AG20443 (cell line): ENCODE measurements around the gene NEFH.
"Not testable (repeated sequence)": the region's sequence is repeated elsewhere in the genome, so short reads cannot be mapped to it uniquely, and the experiment has no call there.

ENCODE experiments used
- DNase-seq: peaks from one replicate; pipeline ENCODE4 v3.0.0; 2012; ENCODE audit warnings: low spot score, mixed read lengths

NEFH gene

GRCh38 chr22:29464581-29464980 lies 15.4 kb upstream of the NEFH start:
- no peak for DNase-seq

- DNase-seq, result no peak
These were observed 10.3 kb upstream of the NEFH start for GRCh38 chr22:29469755-29470154.

DNA sequence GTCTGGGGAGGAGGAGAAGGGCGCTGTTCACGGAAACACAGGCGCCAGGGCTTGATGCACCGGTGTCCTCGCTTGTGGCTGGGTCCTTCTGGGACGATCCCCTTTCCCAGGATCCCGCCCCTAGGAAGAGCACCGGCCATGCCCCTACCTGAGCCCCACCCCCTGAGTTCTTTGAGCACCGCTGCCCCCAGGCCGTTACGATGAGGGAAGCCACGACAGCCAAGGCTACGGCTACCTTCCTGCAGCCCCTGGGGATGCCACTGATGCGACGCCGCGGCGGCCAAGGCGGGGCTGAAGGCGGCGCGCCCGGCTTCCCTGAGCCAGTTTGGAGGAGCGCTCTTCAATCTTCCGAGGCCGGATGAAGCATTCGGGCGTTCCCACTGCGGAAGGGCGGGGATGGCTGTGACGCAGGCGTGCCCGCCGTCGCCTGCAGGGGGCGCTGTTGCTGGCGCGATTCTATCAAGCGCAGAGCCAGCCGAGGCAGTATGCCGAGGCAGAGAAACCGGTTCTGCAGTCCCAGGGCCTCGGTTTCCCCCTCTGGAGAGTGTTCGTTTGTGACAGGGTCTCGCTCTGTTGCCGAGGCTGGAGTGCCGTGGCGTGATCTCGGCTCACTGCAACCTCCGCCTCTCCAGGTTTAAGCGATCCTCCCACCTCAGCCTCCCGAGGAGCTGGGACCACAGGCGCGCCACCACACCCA lies 9.7 kb upstream of the NEFH start:
- DNase-seq, result peak; percentile 91

- no peak for DNase-seq
These were observed 7.0 kb upstream of the NEFH start for GRCh38 chr22:29473001-29473400.

DNA sequence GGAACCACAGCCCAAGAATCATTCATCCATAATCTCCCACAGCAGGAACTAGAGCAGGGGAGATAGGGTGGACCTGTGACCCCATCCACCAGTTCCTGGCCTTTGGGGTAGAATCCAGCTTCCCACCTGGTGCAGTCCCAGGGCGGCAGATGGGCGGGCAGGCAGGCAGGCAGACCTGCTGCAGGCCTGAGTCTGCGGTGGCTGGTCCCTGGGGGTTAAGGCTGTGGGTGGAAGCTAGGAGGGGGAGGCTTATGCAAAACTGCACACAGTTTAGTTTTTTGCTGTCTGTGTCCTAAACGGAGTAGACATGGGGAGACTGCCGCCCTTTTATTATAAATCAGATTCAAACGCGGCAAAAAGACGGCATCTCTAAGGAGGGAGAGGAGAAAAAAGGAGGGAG lies 4.5 kb upstream of the NEFH start:
- DNase-seq, result no peak

GRCh38 chr22:29476116-29476515 lies 3.9 kb upstream of the NEFH start:
- no peak for DNase-seq

DNA sequence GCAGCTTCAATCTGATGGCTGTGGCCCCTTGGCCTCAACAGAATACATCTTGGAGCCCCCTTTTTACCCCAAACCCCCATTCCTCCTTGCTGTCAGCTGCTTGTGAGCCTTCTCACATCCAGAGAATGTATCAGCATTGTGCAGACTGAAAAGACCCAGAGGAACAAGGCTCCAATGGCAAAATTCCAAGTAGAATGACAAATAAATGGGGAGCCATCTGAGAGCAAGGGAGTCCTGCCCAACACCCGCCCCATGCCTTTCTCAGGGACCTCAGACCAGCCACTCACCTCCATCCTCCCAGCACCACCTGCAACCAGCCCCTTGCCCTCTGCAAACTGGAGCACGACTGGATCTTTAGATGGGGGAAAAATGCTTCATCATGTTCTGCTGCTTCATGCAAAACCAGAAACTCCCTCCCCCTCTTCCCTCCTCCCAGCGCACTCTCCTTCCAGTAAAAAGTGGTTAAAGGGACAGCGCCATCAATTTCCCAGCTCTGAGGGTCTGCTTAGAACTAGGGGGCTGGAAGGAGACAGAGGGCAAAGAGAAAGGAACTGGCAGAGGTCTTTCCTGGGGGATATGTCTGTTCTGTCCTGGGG lies 2.2 kb upstream of the NEFH start:
- no peak for DNase-seq

- DNase-seq, result peak; percentile 63
These were observed 1.4 kb upstream of the NEFH start for GRCh38 chr22:29478326-29479276.

DNA sequence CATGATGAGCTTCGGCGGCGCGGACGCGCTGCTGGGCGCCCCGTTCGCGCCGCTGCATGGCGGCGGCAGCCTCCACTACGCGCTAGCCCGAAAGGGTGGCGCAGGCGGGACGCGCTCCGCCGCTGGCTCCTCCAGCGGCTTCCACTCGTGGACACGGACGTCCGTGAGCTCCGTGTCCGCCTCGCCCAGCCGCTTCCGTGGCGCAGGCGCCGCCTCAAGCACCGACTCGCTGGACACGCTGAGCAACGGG lies 169 bp downstream of the NEFH start:
- no peak for DNase-seq

GRCh38 chr22:29480512-29481264 lies 670 bp downstream of the NEFH start:
- peak; percentile 56 for DNase-seq

DNA sequence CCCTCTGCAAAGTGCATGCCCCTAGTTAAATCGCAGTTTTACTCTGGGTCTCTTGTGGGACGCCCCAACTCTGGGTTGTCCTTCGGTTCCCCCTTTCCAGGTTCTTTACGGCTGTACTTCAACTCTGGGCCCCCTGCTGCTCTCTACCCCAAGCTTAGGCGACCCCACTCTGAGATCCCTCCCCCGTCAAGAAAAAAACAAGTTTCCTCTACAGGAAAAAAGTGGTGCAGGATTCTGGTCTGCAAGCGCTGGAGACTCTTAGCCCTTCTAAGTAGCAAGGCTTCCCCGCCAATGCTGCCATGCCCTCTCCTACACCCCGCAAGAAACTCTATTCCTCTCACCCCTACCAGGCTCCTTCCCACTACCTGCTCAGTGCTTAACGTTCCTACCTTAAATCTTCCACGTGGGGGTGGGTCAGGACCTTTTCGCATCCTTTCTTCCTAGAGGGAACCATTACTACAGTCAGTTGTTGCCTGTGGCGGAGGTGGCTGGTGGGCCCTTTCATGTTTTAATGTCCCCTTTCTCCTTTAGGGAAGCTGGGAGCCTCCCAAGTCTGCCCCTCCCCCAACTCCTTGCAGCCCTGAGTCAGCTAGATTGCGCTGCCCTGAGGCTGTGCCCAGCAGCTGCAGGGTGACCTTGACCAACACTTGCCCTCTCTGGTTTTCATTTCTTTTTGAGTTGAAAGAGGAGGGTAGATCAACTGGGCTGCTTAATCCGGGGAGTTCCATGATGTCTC lies 1.4 kb downstream of the NEFH start:
- DNase-seq, result no peak

DNA sequence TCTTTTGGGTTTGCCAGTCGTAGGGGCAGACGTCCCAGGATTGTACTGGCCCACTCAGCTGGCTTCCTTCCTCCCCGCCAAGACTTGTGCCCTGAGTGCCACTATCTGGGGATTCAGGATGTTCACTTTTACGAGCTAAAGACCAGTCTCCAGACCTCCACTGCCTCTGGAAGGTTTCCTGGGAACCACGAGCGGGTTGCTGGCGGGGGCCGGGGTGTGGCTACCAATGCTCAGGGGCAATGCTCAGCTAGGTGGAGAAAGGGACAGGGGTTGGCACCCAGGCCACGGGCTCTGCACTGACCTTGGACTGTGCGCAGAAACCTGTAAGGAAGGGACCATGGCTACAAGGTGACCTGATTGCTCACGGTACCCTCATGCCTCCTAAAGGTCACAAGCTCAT lies 2.2 kb downstream of the NEFH start:
- no peak for DNase-seq

- no peak for DNase-seq
These were observed 2.7 kb downstream of the NEFH start for GRCh38 chr22:29482726-29483125.

- no peak for DNase-seq
These were observed 3.2 kb downstream of the NEFH start for GRCh38 chr22:29483254-29483653.

GRCh38 chr22:29484642-29485041 lies 4.6 kb downstream of the NEFH start:
- DNase-seq, result no peak

DNA sequence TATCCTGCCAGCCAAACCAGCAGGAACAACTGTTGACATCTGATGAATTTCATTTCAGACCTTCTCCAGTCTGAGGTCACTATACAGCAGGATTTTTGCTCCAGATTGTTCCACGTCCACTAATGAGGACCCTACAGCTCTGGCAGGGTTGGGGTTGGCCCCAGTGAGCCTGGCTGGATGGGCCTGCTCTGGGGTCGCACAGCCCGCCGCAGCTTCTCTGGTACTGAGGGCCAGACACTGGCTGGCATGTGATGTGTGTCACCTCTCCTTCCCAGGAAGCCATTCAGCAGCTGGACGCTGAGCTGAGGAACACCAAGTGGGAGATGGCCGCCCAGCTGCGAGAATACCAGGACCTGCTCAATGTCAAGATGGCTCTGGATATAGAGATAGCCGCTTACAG lies 5.4 kb downstream of the NEFH start:
- no peak for DNase-seq

DNA sequence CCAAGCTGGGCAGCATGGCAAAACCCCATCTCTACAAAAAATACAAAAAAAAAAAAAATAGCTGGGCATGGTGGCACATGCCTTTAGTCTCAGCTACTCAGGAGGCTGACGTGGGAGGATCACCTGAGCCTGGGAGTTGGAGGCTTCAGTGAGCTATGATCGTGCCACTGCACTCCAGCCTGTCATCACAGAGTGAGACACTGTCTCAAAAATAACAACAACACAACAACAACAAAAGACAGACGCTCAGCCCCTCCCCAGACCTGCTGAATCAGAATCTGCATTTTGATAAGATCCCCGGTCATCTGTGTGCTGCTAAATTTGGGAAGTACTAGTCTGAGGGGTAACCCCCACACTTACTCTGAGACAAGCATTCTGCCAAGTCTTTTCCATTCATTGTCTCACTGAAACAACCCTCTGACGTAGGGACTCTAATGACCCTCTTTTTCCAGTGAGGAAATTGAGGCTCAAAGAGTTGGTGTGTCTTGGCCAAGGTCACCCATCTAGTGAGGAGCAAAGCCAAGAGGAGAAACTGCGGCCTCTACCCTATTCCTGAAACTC lies 7.5 kb downstream of the NEFH start:
- no peak for DNase-seq

DNA sequence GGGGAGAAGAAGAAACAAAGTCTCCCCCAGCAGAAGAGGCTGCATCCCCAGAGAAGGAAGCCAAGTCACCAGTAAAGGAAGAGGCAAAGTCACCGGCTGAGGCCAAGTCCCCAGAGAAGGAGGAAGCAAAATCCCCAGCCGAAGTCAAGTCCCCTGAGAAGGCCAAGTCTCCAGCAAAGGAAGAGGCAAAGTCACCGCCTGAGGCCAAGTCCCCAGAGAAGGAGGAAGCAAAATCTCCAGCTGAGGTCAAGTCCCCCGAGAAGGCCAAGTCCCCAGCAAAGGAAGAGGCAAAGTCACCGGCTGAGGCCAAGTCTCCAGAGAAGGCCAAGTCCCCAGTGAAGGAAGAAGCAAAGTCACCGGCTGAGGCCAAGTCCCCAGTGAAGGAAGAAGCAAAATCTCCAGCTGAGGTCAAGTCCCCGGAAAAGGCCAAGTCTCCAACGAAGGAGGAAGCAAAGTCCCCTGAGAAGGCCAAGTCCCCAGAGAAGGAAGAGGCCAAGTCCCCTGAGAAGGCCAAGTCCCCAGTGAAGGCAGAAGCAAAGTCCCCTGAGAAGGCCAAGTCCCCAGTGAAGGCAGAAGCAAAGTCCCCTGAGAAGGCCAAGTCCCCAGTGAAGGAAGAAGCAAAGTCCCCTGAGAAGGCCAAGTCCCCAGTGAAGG lies 9.2 kb downstream of the NEFH start:
- DNase-seq, result not testable (repeated sequence)

GRCh38 chr22:29491012-29491411 lies 11.0 kb downstream of the NEFH start:
- no peak for DNase-seq

DNA sequence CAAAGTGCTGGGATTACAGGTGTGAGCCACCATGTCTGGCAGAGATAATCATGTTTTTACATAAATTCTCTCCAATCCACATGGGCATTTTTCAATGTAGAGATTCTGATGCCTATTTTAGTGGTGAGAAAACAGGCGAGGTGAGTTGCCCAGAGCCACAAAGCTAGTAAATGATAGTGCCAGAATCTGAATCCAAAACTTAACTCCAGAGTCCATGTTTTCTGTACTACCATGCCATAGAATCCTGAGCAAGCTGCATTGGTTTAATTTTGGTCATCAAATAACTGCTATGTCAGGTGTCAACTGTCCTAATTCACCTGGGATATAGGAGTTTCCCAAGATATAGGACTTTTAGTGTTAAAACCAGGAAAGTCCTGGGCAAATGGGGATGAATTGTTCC lies 13.6 kb downstream of the NEFH start:
- no peak for DNase-seq

DNA sequence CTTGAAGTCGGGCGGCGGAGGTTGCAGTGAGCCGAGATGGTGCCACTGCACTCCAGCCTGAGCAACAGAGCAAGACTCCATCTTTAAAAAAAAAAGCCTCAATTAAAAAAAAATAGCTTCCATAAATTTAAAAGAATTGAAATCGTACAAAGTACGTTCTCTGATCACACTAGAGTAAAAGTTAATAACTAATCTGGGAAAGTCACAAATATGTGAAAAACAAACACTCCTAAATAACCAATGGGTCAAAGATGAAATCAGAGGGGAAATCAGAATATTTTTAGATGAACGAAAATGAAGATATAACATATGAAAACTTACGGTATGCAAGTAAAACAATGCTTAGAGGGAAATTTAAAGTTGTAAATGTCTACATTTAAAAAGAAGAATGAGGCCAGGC lies 19.8 kb downstream of the NEFH start:
- no peak for DNase-seq
